ENCODE results near the gene CIRBP. TPM values are rescaled to one million over a fixed set of nuclear protein-coding genes. Genes with fewer than 3 reads are reported as not detected.
A peak's percentile ranks its signal among the peaks of the same experiment; 100 is the strongest.

CIRBP gene
- polyA plus RNA-seq, 1 of the 3 experiments (the other 2 are of a cell fraction): 762 TPM

DNA sequence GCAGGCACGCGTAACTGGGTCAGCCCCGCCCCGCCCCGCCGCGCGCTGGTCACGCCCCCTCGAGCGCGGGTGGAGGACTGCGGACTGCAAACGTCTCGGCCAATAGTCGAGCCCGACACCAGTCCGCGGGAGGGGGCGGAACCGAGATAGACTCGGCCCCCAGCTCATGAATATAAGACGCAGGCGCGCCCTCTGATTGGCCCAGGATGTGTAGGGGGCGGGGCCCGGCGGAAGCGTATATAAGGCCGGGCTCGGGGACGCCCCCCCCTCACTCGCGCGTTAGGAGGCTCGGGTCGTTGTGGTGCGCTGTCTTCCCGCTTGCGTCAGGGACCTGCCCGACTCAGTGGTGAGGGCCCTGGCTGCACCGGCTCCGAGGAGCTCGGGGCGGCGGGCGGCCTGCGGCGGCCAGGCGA is at the start of gene CIRBP (continued):
- TF ChIP-seq, protein P1, sequence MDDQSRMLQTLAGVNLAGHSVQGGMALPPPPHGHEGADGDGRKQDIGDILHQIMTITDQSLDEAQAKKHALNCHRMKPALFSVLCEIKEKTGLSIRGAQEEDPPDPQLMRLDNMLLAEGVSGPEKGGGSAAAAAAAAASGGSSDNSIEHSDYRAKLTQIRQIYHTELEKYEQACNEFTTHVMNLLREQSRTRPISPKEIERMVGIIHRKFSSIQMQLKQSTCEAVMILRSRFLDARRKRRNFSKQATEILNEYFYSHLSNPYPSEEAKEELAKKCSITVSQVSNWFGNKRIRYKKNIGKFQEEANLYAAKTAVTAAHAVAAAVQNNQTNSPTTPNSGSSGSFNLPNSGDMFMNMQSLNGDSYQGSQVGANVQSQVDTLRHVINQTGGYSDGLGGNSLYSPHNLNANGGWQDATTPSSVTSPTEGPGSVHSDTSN (IDR thresholded peaks at IDR 0.05): no peak; the same call in 1 of the 2 replicates
- no peak for TF ChIP-seq TEAD4 (IDR thresholded peaks at IDR 0.05; ENCODE audit: borderline replicate concordance, insufficient read depth)
- TF ChIP-seq TAF1 (IDR thresholded peaks at IDR 0.05; ENCODE audit: borderline replicate concordance, low read depth, low read length): peak; percentile 89
- no peak for TF ChIP-seq SMC3 (IDR thresholded peaks at IDR 0.05; ENCODE audit: low read depth, low read length)
- no peak for TF ChIP-seq TCF12 (IDR thresholded peaks at IDR 0.05)
- peak; percentile 63; the same call in 1 of the 2 replicates for TF ChIP-seq RFX5 (IDR thresholded peaks at IDR 0.05; ENCODE audit: low read length)
- TF ChIP-seq, protein P2, sequence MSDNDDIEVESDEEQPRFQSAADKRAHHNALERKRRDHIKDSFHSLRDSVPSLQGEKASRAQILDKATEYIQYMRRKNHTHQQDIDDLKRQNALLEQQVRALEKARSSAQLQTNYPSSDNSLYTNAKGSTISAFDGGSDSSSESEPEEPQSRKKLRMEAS (IDR thresholded peaks at IDR 0.05; ENCODE audit: low read depth): peak; percentile 48; the same call in 1 of the 2 replicates
- TF ChIP-seq GABPA (IDR thresholded peaks at IDR 0.05; ENCODE audit: low read depth): no peak
- TF ChIP-seq FOSL2 (IDR thresholded peaks at IDR 0.05; ENCODE audit: borderline replicate concordance, low read depth): no peak
- TF ChIP-seq ELF1 (IDR thresholded peaks at IDR 0.05): no peak
- no peak for TF ChIP-seq EZH2phosphoT487 (IDR thresholded peaks at IDR 0.05; ENCODE audit: borderline replicate concordance, low read depth)
- no peak for TF ChIP-seq YY1 (IDR thresholded peaks at IDR 0.05; ENCODE audit: low read depth)

DNA sequence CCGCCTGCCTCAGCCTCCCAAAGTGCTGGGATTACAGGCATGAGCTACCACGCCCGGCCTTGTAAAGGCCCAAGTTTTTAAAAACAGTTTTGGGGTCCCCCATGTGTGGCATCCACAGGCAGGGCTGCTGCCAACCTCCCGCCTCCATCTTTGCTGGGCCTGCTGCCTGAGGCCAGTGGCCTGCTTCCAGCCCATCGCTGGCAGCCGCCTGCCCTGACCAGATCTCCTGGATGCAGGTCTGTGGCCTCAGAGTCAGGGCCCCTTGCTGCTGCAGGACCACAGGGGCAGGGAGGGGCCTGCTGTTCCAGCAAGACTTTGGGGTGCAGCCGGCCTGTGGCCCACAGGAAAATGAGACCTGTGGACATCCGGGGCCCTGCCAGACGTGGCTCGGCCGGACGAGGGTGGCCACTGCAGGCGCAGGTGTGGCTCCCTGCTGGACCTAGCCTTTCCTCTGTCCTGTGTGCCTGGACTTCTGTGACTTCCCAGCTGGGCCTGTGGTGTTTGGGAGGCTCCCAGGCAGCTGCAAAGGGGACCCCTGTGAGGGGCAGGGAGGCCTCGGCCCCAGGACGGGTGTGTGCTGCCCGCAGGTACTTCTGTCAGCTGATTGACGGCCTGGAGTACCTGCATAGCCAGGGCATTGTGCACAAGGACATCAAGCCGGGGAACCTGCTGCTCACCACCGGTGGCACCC is 49.2 kb upstream of the CIRBP start:
- Histone ChIP-seq H4K20me1 (ENCODE audit: insufficient read depth) (peaks cover 22% of the 10 kb centered on the region; the same call in 1 of the 2 replicates), H3K4me2 (no peak overlapping the region), H3F3A (replicated peaks; ENCODE audit: insufficient read depth) (peaks cover 23% of the 10 kb centered on the region), H3K79me2 (ENCODE audit: insufficient read depth) (peaks cover 58% of the 10 kb centered on the region), H2AFZ (ENCODE audit: low read depth) (no peak overlapping the region), H3K4me3 (ENCODE audit: low read depth in 2 of 2, low read length in 1 of 2) (no peak overlapping the region), H3K27me3 (ENCODE audit: insufficient read depth) (no peaks in the 10 kb centered on the region), H3K4me1 (ENCODE audit: control insufficient read depth in 1 of 2, insufficient read depth in 2 of 2, low read depth in 1 of 2, low read length in 1 of 2) (peaks cover 14 to 20% of the 10 kb centered on the region in 2 experiments; a peak in 3 of 4 replicates), H3K9ac (no peak overlapping the region), H3K36me3 (replicated peaks in 1 of 2; ENCODE audit: control insufficient read depth in 1 of 2, insufficient read depth in 2 of 2, low read length in 1 of 2) (peaks cover 0 to 35% of the 10 kb centered on the region in 2 experiments), H3K27ac (ENCODE audit: low read depth in 2 of 2, low read length in 1 of 2) (no peak overlapping the region; a peak in 1 of 4 replicates), H3K9me3 (no peaks in the 10 kb centered on the region), H3K9me2 (no peaks in the 10 kb centered on the region)
- WGBS (ENCODE audit: low lambda C conversion rate): 96% methylated on average over 4 of the region's 19 CpGs
- ChIA-PET POLR2A (interaction anchor here (1.0 kb wide), 1 partner anchor 19 kb away, joined by 3 read pairs; no protein-coding TSS in a partner anchor), CTCF (interaction anchor here (0.8 to 7.0 kb wide), 9 partner anchors 9 to 419 kb away, joined by 3 to 82 read pairs (median 32); partner anchors contain the start of genes ATP5F1D and CBARP)
- no peak for DNase-seq
- no peak for TF ChIP-seq FOXM1 (IDR thresholded peaks at IDR 0.05; ENCODE audit: low read depth)
- TF ChIP-seq, protein P3, sequence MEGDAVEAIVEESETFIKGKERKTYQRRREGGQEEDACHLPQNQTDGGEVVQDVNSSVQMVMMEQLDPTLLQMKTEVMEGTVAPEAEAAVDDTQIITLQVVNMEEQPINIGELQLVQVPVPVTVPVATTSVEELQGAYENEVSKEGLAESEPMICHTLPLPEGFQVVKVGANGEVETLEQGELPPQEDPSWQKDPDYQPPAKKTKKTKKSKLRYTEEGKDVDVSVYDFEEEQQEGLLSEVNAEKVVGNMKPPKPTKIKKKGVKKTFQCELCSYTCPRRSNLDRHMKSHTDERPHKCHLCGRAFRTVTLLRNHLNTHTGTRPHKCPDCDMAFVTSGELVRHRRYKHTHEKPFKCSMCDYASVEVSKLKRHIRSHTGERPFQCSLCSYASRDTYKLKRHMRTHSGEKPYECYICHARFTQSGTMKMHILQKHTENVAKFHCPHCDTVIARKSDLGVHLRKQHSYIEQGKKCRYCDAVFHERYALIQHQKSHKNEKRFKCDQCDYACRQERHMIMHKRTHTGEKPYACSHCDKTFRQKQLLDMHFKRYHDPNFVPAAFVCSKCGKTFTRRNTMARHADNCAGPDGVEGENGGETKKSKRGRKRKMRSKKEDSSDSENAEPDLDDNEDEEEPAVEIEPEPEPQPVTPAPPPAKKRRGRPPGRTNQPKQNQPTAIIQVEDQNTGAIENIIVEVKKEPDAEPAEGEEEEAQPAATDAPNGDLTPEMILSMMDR (IDR thresholded peaks at IDR 0.05): no peak
